Activated naive CD4-positive, alpha-beta T cell treated with anti-CD3 and anti-CD28 coated beads, Interleukin-2, amount 50 U/mL, for 24 hours (primary cell): Measurements from ENCODE around the gene ZNF69.
"Not testable (repeated sequence)": the region's sequence is repeated elsewhere in the genome, so short reads cannot be mapped to it uniquely, and the experiment has no call there.

Experiments
- H3K27ac Mint-ChIP-seq: one replicate; pipeline ENCODE4 v1.8.0; 2021; ENCODE audit warnings: mild to moderate bottlenecking, mixed read lengths
- H3K27me3 Mint-ChIP-seq: one replicate; pipeline ENCODE4 v1.8.0; 2021; ENCODE audit warnings: mixed read lengths
- H3K36me3 Mint-ChIP-seq: one replicate; pipeline ENCODE4 v1.8.0; 2021; ENCODE audit warnings: mixed read lengths
- H3K4me1 Mint-ChIP-seq: one replicate; pipeline ENCODE4 v1.8.0; 2021; ENCODE audit warnings: mixed read lengths
- H3K4me3 Mint-ChIP-seq: one replicate; pipeline ENCODE4 v1.8.0; 2021; ENCODE audit warnings: mild to moderate bottlenecking, mixed read lengths
- H3K9me3 Mint-ChIP-seq: one replicate; pipeline ENCODE4 v1.8.0; 2021; ENCODE audit warnings: mixed read lengths

Gene ZNF69

GRCh38 chr19:11880598-11880997, 7.0 kb upstream of the ZNF69 start:
- no peak overlapping the region for H3K27ac Mint-ChIP-seq
- no peaks in the 10 kb centered on the region for H3K27me3 Mint-ChIP-seq
- no peak overlapping the region for H3K4me3 Mint-ChIP-seq
- no peaks in the 10 kb centered on the region for H3K36me3 Mint-ChIP-seq
- H3K9me3 Mint-ChIP-seq: no peaks in the 10 kb centered on the region
- H3K4me1 Mint-ChIP-seq: no peaks in the 10 kb centered on the region

DNA sequence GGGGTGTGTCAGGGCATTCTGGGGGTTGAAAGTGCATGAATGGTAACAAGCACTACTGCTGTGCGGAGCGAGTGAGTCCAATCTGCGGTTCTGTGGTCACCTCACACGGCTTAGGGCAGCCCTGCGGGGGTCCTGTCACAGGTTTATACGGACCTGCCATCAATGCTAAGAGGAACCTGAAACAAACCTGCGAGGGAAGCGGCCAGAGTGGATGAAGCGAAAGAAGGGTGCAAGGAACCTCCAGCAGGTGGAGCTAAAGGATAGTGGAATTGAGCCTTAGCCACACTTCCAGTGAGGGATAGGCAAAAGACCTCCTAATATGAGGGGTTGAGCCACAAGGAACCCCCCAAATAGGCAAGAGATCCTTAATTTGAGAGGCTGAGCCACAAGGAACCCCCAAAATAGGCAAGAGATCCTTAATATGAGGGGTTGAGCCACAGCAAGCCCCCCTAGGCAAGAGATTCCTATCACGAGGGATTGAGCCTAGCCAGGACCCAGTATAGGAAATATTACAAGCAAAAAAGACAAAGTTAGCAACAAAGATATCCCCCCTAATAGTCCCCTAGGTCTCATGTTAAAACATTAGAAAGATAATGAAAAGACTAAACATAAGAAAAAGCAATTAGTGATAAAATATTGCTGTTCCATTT, 6.3 kb upstream of the ZNF69 start:
- H3K27ac Mint-ChIP-seq: no peak overlapping the region
- H3K9me3 Mint-ChIP-seq: no peaks in the 10 kb centered on the region
- no peaks in the 10 kb centered on the region for H3K36me3 Mint-ChIP-seq
- H3K4me3 Mint-ChIP-seq: no peak overlapping the region
- no peaks in the 10 kb centered on the region for H3K27me3 Mint-ChIP-seq
- no peaks in the 10 kb centered on the region for H3K4me1 Mint-ChIP-seq

DNA sequence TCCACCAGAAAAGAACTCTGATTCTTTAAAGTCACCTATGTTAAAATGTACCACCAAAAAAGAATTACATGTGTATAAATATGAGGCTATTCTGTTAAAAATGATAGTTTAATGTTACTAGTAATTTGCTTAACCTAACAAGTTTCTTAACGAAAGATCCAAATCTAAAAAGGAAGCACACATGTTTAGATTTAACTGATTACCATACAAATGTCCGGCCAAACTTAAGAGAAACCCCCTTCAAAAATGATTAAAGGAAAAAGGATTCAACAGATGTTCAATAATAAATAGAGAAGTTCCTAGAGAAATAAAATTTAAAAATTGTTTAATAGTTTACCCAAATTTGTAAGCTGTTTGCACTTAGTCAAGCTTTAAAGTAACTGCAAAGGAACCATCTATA, 5.0 kb upstream of the ZNF69 start:
- H3K4me3 Mint-ChIP-seq: no peak overlapping the region
- no peak overlapping the region for H3K27ac Mint-ChIP-seq
- no peaks in the 10 kb centered on the region for H3K36me3 Mint-ChIP-seq
- H3K4me1 Mint-ChIP-seq: peaks cover 5% of the 10 kb centered on the region
- H3K27me3 Mint-ChIP-seq: no peaks in the 10 kb centered on the region
- H3K9me3 Mint-ChIP-seq: no peaks in the 10 kb centered on the region

DNA sequence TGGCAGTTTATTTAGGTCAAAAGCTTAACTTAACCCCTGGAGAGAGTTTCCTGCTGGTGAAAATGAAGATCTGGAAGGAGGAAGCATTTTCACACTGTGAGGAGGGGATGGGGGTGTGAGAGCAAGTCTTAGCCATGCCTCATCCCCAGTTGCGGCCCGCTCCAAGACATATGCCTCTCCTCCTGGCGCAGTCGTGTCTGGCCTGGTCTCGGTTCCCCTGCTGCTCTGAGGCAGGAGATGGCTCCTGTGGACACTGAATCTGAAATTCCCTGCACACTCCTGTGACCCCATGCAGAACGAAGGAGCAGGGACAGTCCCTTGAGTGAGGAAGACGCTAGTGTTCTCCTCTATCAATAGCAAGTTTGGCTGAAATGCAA, 360 bp upstream of the ZNF69 start:
- H3K27me3 Mint-ChIP-seq: no peaks in the 10 kb centered on the region
- no peaks in the 10 kb centered on the region for H3K36me3 Mint-ChIP-seq
- H3K9me3 Mint-ChIP-seq: no peaks in the 10 kb centered on the region
- peak overlapping the region; percentile 79 for H3K27ac Mint-ChIP-seq
- peaks cover 20% of the 10 kb centered on the region for H3K4me1 Mint-ChIP-seq
- H3K4me3 Mint-ChIP-seq: peak overlapping the region; percentile 92

DNA sequence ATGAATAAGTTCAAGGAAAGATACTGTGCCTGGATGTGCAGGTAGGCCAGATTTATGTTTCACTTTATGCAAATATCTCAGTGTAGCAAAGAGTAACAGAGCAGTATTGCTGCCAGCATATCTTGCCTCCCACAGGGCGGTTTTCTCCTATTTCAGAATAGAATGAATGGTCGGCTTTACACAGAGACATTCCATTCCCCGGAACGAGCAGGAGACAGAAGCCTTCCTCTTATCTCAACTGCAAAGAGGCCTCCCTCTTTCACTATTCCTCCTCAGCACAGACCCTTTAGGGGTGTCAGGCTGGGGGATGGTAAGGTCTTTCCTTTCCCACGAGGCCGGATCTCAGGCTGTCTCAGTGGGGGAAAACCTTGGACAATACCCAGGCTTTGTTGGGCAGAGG, 2.3 kb downstream of the ZNF69 start:
- not testable (repeated sequence) for H3K36me3 Mint-ChIP-seq, H3K27ac Mint-ChIP-seq, H3K27me3 Mint-ChIP-seq, H3K9me3 Mint-ChIP-seq
- Mint-ChIP-seq H3K4me1 (peaks cover 20% of the 10 kb centered on the region), H3K4me3 (peak overlapping the region; percentile 1)

DNA sequence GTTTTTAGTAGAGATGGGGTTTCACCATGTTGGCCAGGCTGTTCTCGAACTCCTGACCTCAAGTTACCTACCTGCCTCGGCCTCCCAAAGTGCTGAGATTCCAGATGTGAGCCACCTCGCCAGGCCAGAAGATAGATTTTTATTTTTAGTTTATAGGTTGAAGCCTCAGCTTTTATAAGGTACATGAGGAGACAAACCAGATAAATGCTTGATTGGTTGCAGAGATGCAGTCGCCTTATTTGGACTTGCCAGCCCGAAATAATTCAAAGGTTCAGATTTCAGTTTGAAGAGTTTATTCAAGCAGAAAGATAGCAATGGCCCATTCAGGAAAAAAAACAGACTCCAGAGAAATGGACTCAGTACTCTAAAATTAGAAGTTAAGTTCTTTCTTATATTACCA, 3.1 kb downstream of the ZNF69 start:
- Mint-ChIP-seq H3K27me3 (no peaks in the 10 kb centered on the region), H3K4me1 (peaks cover 20% of the 10 kb centered on the region), H3K36me3 (peaks cover 12% of the 10 kb centered on the region), H3K9me3 (peaks cover 6% of the 10 kb centered on the region), H3K4me3 (no peak overlapping the region), H3K27ac (no peak overlapping the region)

- Mint-ChIP-seq H3K27ac (no peak overlapping the region), H3K4me1 (no peaks in the 10 kb centered on the region), H3K36me3 (peaks cover 24% of the 10 kb centered on the region), H3K4me3 (no peak overlapping the region), H3K27me3 (no peaks in the 10 kb centered on the region), H3K9me3 (peaks cover 6% of the 10 kb centered on the region)
Observed at GRCh38 chr19:11894851-11895250, 7.3 kb downstream of the ZNF69 start.

DNA sequence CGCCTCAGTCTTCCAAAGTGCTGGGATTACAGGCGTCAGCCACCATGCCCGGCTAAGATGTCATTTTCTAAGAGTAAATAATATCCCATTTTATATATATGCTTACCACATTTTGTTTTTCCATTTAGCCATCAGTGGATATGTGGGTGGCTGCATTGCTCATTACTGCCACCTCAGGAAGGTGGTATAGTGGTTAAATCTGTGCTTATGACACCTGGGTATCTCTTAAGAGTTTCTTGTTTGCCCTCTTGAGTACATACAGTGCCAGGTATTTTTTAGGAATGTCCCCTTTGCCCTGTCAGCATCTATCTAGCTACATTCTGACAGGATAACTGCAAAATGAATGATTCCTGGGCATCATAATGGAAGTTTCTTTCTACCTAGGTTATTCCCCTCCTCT, 14.6 kb downstream of the ZNF69 start:
- no peaks in the 10 kb centered on the region for H3K4me1 Mint-ChIP-seq
- no peaks in the 10 kb centered on the region for H3K27me3 Mint-ChIP-seq
- H3K27ac Mint-ChIP-seq: no peak overlapping the region
- H3K9me3 Mint-ChIP-seq: peaks cover 7% of the 10 kb centered on the region
- peaks cover 50% of the 10 kb centered on the region for H3K36me3 Mint-ChIP-seq
- H3K4me3 Mint-ChIP-seq: no peak overlapping the region

DNA sequence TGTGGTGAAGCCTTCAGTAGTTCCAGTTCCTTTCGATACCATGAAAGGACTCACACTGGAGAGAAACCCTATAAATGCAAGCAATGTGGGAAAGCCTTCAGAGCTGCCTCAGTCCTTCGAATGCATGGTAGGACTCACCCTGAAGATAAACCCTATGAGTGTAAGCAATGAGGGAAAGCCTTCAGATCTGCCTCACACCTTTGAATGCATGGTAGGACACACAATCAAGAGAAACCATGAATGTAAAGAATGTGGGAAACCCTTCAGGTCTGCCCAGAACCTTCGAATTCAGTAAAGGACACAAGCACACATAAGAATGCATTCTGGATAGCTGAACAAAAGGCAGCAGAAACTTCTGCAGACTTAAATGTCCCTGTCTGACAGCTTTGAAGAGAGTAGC, 18.3 kb downstream of the ZNF69 start:
- no peak overlapping the region for H3K4me3 Mint-ChIP-seq
- no peaks in the 10 kb centered on the region for H3K27me3 Mint-ChIP-seq
- H3K9me3 Mint-ChIP-seq: peaks cover 7% of the 10 kb centered on the region
- no peak overlapping the region for H3K27ac Mint-ChIP-seq
- H3K36me3 Mint-ChIP-seq: peaks cover 38% of the 10 kb centered on the region
- no peaks in the 10 kb centered on the region for H3K4me1 Mint-ChIP-seq

GRCh38 chr19:11911937-11912336, 24.4 kb downstream of the ZNF69 start:
- H3K27me3 Mint-ChIP-seq, H3K4me1 Mint-ChIP-seq, H3K36me3 Mint-ChIP-seq, H3K4me3 Mint-ChIP-seq, H3K9me3 Mint-ChIP-seq: not testable (repeated sequence)
- H3K27ac Mint-ChIP-seq: peak overlapping the region; percentile 24

GRCh38 chr19:11914417-11915051, 27.0 kb downstream of the ZNF69 start:
- not testable (repeated sequence) for H3K27me3 Mint-ChIP-seq, H3K27ac Mint-ChIP-seq, H3K4me1 Mint-ChIP-seq, H3K9me3 Mint-ChIP-seq, H3K36me3 Mint-ChIP-seq, H3K4me3 Mint-ChIP-seq

DNA sequence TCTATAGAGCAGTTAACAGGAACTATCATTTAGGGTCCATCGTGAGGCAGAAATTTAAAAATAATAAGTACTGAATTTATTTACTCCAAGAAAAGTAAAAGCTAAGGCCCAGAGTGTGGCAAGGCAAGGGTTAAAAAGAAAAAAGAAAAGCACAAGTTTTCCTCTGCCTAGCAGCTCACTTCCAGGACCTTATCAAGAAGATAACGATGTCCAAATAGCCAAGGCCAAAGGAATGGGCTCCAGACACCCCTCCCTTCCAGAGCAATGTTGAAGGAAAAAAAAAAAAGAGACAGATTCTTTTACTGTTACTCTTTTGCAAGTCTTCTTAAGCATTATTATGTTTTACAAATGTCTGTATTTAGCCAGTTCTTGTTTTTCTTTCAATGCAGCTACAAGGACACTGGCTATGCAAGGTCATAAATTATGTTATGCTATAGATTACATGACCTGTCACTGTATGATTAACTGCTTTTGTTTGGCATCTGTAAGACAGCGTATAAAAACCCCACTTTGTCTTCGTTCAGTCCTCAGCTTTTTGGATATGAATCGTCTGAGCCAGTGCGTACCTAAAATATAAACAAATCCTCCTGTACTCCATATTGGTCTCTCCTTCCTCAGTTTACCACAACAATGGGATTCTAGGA, 34.4 kb downstream of the ZNF69 start:
- Mint-ChIP-seq H3K9me3 (no peaks in the 10 kb centered on the region), H3K4me1 (peaks cover 31% of the 10 kb centered on the region), H3K36me3 (peaks cover 5% of the 10 kb centered on the region), H3K4me3 (no peak overlapping the region), H3K27ac (peak overlapping the region; percentile 23), H3K27me3 (no peaks in the 10 kb centered on the region)

- Mint-ChIP-seq H3K27me3 (no peaks in the 10 kb centered on the region), H3K27ac (peak within 1 kb of the TSS; percentile 99), H3K9me3 (no peaks in the 10 kb centered on the region), H3K4me1 (peaks cover 53% of the 10 kb centered on the region), H3K36me3 (peaks cover 3% of the 10 kb centered on the region), H3K4me3 (peak within 1 kb of the TSS; percentile 99)
Observed at GRCh38 chr19:11924886-11925650, 37.5 kb downstream of the ZNF69 start, which contains the start of gene ZNF700. Gene ZNF700 (plus strand): TSS chr19:11925107. CDS start chr19:11925211, 104 bp downstream.

DNA sequence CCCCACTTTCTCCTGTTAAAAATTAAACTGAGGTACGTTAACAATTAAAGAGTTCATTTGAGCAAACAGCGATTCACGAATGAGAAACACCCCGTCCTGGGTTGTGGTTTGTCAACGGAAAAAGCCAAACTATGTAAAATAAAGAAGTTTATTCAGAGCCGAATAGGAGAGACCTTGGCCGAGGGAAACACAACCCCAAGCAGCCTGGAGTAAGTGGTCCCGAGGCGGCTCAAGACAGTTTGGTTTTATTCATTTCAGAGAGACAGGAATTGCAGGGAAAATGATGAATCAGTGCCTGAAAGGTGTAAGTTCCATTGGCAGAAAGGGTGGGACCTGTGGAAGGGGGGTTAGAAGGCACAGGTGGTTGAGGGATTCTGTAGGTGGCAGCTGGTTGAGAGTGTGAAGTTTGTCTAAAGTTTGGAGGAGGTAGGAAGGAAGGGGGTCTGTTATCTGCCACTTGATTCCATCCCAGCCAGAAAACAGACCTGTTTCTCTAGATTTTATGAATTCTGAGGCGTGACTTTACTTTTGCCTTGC, 38.1 kb downstream of the ZNF69 start:
- not testable (repeated sequence) for H3K27me3 Mint-ChIP-seq, H3K9me3 Mint-ChIP-seq, H3K36me3 Mint-ChIP-seq
- H3K27ac Mint-ChIP-seq: peak overlapping the region; percentile 42
- H3K4me1 Mint-ChIP-seq: peaks cover 59% of the 10 kb centered on the region
- H3K4me3 Mint-ChIP-seq: peak overlapping the region; percentile 99

DNA sequence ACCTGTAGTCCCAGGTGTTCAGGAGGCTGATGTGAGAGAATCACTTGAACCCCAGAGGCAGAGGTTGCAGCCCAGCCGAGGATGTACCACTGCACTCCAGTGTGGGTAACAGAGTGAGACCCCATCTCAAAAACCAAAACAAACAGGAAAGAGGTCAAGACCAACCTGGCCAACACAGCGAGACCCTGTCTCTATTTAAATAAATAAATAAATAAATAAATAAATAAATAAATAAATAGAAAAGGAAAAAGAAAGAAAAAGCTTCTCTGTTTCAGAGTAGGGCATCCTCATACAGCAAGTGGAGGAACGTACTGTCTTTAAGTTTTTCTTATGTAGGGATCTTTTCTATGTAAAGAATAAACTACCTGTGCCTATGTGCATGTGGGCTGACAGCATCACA, 39.6 kb downstream of the ZNF69 start:
- Mint-ChIP-seq H3K4me3 (no peak overlapping the region), H3K9me3 (no peaks in the 10 kb centered on the region), H3K27ac (no peak overlapping the region), H3K4me1 (peaks cover 67% of the 10 kb centered on the region), H3K27me3 (no peaks in the 10 kb centered on the region), H3K36me3 (peaks cover 11% of the 10 kb centered on the region)

DNA sequence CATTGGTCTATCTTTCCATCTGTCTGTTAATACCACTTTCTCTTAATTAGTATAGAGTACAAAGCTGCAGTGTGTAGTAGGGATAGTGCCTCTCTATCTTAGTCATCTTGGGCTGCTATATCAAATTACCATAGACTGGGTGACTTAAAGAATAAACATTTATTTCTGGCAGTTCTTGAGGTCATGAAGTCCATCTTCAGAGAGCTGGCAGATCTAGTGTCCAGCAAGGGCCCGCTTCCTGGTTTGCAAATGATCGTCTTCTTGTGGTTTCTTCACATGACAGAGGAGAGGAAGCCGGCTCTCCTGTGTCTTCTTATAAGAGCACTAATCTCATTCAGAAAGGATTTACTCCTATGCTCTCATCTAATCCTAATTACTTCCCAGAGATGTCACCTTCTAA, 43.5 kb downstream of the ZNF69 start:
- peaks cover 22% of the 10 kb centered on the region for H3K36me3 Mint-ChIP-seq
- no peaks in the 10 kb centered on the region for H3K9me3 Mint-ChIP-seq
- H3K27ac Mint-ChIP-seq: no peak overlapping the region
- H3K4me3 Mint-ChIP-seq: no peak overlapping the region
- H3K27me3 Mint-ChIP-seq: no peaks in the 10 kb centered on the region
- H3K4me1 Mint-ChIP-seq: peaks cover 49% of the 10 kb centered on the region
